Uterine smooth muscle cell (primary cell): ENCODE results near the gene TNFRSF8. TPM values are rescaled to one million over a fixed set of nuclear protein-coding genes. Genes with fewer than 3 reads are reported as not detected.

Experiments
- total RNA-seq: library from RNA; depleted of rRNA; stranded (reverse); fragments of >200 nt; gene quantifications from 2 replicates; pipeline ENCODE4 v1.2.3, GENCODE V29; 2014

TNFRSF8 gene
- 0.37 and 0.89 TPM in 2 replicates for total RNA-seq

DNA sequence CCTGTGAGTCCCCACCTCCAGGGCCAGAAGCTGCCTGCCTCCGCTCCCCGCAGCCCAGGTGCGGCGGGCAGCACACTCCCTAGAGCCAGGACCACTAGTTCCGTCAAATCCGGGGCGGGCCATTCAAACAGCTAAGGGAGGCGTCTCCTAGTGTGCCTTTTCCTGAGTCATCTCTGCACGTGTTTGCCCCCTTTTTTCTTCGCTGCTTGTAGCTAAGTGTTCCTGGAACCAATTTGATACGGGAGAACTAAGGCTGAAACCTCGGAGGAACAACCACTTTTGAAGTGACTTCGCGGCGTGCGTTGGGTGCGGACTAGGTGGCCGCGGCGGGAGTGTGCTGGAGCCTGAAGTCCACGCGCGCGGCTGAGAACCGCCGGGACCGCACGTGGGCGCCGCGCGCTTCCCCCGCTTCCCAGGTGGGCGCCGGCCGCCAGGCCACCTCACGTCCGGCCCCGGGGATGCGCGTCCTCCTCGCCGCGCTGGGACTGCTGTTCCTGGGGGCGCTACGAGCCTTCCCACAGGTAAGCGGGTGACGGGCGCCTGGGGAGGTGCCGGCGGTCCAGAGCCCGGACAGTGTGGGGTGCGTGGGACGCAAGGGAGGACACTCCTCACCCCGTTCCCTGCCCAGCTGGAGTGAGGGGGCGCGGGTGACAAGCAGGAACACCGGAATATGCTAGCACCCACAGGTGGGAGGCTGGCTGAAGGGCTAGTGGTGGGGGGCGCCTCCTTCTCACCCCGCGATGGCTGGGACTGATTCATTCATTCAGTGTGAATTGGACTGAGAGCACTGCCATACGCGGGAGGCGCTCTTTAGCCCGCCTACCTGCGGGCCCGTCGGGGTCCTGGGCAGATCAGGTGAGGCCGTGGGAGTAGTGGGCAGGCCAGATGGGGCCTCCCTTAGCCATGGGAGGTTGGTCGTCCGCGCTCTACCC, at the start of gene TNFRSF8:
Gene TNFRSF8, plus strand, starts transcription at position 163 of the 932 bp plus-strand sequence. Its CDS starts 296 bp downstream, at position 459.

DNA sequence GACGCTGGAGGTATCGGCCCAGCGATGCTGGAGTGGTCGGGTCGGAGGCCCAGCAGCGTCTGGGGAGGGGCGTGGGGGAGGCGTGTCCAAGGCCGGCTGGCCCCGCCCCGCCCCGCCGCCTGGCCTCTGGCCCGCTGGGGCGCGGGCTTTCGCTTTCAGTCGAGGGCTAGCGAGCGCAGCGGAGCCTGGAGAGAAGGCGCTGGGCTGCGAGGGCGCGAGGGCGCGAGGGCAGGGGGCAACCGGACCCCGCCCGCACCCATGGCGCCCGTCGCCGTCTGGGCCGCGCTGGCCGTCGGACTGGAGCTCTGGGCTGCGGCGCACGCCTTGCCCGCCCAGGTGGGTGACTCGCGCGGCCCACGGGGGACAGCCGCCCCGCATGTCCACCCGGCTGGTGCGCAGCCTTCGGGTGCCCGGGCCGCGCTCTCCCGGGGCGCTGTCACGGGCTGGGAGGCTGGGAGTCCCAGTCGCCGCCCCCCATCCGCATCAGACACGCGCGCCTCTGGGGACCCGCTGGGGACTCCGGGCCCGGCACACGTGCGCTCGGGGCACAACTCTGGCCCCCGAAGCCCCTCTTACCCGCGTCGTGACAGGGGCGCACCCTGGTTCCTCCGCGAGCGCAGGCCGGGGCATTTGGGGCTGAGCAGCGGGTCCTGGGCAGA, 103.9 kb downstream of the TNFRSF8 start, which contains the start of gene TNFRSF1B:
Gene TNFRSF1B, plus strand, starts transcription at position 158 of the 659 bp plus-strand sequence. Its CDS starts 101 bp downstream, at position 259.

Other genes with a start within 250 kb of the TNFRSF8 start
- not detected in 2 replicates for gene NPPA, start 215.5 kb upstream of the TNFRSF8 start, total RNA-seq
- gene NPPB, start 204.4 kb upstream of the TNFRSF8 start, total RNA-seq = not detected in 2 replicates
- 75.1 and 84.0 TPM in 2 replicates for gene KIAA2013, start 136.9 kb upstream of the TNFRSF8 start, total RNA-seq
- gene PLOD1, start 128.6 kb upstream of the TNFRSF8 start, total RNA-seq = 279 and 552 TPM in 2 replicates
- 61.0 and 84.4 TPM in 2 replicates for gene MFN2, start 82.9 kb upstream of the TNFRSF8 start, total RNA-seq
- 34.2 and 35.9 TPM in 2 replicates for gene MIIP, start 43.8 kb upstream of the TNFRSF8 start, total RNA-seq
- gene TNFRSF1B, start 103.7 kb downstream of the TNFRSF8 start, total RNA-seq = 8.2 and 18.3 TPM in 2 replicates
- 32.5 and 38.4 TPM in 2 replicates for gene VPS13D, start 166.7 kb downstream of the TNFRSF8 start, total RNA-seq